ENCODE measurements around the gene TIGD7.
"Not testable (repeated sequence)": the region's sequence is repeated elsewhere in the genome, so short reads cannot be mapped to it uniquely, and the experiment has no call there.

TIGD7 gene

DNA sequence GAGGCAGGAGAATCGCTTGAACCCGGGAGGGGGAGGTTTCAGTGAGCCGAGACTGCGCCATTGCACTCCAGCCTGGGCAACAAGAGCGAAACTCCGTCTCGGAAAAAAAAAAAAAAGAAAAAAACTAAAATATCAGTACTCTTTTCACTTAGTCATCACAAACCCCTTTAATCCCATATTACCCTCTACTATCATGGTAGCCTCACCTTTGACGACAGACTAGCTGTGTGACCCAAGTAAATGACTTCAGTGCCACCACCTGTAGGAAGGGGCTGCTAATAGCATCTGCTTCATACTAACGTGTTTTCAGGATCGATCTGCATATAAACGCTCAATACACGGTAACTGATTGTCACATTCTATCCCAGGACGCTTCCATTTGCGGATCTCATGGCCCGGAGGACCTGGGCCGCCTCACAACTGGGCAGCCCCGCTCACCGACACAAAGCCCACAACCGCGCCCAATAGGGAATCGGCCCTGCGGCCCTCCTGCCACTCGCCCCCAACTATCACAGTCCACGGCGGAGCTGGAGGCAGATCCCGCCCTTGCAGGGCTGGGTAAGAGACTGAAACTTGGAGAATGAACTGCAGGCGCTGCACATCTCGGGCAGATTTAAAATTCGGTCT lies 23.0 kb downstream of the TIGD7 start:
- DNase-seq, result peak; percentile 49 to 74

DNA sequence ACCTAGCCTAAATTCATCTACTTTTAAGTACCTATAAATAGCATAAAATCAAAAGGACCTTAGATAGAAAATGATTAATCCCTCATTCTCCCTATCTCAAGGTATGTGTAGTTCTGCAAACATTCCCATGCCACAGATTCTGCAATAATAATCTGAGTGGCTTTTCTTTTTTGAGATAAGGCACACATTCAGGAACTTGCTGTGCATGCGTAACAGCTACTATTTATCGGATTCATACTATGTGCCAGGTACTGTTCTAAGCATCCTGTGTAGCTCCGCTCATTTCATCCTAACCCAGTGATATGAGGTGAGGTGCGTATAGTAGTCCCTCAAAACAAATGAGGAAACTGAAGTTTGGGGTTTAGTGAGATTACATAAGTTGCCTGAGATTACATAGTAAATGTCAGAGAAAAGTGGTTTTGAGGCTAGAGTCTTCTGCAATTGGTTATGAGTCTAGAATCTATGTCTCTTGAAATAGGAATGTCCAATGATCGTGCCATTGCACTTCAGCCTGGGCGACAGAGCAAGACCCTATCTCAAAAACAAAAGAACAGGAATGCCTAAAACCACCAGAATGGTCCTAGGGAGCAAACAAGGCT lies 23.9 kb downstream of the TIGD7 start:
- peak; percentile 51 to 64 for DNase-seq

DNA sequence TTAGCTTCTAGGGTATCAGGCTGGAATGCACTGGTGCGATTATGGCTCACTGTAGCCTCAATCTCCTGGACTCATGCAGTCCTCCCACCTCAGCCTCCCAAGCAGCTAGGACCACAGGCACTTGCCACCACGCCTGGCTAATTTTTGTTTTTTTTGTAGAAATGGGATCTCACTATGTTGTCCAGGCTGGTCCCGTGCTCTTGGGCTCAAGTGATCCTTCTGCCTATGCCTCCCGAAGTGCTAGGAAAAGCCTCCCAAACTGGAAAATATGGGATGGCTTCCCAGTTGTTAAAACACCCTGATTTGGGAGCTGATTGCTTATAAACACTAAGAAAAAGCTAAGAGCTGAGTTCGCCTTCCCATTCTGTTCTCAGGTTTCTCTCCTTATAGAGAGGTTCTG lies 28.6 kb downstream of the TIGD7 start:
- no peak for DNase-seq

DNA sequence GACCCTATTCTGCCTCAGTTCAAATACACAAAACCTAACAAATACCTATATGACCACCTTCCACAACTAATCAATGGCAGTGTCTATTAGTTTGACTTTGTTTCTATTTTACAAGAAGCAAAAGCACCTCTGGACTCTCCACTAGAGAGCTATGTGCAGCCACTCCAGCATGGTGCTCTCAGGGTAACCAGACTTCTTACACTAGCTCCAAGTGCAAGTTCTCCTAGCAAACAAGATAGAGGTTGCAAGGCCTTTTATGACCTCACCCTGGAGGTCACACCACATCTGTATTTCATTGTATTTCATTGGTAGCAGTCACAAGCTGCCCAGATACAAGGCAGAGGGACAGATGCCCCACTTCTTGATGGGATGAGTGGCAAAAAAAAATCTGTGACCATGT lies 30.3 kb downstream of the TIGD7 start:
- DNase-seq, result no peak

DNA sequence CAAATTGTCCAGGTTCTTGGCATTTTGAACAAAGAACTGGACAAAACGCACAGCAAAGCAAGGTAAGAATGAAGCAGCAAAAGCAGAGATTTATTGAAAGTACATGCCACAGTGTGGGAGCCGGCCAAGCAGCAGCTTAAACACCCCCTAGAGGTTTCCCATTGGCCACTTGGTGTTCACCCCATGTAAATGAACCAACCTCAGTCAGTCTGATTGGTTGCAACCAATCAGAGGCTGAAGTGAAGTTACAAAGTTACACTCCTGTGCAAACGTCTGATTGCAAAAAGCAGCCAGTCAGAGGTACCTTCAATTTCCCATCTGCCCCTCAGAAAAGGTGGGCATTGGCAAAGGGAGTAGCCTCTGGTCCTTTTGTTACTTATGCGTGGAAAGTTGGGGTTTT lies 30.7 kb downstream of the TIGD7 start:
- DNase-seq, result no peak

DNA sequence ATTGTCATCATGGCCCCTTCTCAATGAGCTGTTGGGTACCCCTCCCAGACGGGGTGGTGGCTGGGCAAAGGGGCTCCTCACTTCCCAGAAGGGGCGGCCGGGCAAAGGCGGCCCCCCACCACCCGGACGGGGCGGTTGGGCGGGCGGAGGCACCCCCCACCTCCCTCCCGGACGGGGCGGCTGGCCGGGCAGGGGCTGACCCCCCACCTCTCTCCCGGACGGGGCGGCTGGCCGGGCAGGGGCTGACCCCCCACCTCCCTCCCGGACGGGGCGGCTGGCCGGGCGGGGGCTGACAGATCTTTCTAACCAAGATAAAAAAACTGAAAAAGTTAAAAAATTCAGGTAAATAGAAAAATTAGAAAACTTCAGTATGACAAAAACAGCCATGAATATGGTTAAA lies 33.9 kb downstream of the TIGD7 start:
- not testable (repeated sequence) for DNase-seq

DNA sequence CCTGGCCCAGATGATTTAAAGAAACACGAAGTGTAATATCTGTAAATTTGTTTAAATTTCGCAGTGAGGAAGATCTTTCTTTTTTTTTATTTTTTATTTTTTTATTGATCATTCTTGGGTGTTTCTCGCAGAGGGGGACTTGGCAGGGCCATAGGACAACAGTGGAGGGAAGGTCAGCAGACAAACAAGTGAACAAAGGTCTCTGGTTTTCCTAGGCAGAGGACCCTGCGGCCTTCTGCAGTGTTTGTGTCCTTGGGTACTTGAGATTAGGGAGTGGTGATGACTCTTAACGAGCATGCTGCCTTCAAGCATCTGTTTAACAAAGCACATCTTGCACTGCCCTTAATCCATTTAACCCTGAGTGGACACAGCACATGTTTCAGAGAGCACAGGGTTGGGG lies 34.5 kb downstream of the TIGD7 start:
- not testable (repeated sequence) for DNase-seq

DNA sequence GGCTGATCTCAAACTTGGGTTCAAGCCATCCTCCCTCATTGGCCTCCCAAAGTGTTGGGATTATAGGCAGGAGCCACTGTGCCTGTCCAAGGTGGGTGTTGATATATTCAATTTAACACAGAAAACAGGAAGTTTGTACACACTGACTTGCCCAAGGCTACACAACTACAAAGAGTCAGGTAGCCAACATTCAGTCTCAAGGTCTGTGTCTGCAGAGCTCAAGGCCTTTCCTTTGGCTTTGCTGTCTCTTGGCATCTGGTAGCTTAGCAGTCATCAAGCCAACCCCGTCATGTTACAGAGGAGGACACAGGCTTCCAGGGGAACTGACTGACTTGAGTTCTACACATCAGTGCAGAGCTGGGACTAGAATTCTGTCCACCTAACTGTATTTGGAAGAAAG lies 36.9 kb downstream of the TIGD7 start:
- no peak for DNase-seq

DNA sequence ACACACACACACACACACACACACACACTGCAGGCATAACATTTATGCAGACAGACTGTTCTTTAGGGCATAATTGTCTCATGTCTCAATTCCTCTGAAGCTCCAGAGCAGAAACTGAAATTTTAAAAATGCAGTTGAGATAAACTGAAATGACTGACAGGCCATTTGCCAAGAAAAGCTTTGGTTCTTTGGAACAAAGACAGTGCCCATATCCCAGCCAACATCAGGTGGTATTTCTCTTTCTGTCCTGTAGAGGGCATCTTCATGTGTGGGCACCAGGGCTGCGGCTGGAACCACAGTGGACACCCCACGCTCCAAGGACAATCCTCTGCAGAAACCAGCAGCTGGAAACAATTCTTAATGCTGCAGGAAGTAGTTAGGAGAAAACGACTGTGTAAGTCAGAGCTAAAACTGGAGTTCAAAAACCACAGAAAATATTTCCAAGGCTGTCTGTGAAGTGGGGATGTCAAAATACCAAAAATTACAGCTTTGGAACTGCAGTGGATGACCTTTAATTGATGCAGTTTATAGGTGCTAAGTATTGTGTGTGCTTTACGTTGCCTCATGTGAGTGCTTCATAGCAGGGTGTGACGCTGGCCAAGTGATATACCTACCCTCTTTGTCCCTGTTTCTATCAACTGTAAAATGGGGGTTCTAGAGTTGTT lies 38.2 kb downstream of the TIGD7 start:
- DNase-seq, result peak; percentile 49 to 61

DNA sequence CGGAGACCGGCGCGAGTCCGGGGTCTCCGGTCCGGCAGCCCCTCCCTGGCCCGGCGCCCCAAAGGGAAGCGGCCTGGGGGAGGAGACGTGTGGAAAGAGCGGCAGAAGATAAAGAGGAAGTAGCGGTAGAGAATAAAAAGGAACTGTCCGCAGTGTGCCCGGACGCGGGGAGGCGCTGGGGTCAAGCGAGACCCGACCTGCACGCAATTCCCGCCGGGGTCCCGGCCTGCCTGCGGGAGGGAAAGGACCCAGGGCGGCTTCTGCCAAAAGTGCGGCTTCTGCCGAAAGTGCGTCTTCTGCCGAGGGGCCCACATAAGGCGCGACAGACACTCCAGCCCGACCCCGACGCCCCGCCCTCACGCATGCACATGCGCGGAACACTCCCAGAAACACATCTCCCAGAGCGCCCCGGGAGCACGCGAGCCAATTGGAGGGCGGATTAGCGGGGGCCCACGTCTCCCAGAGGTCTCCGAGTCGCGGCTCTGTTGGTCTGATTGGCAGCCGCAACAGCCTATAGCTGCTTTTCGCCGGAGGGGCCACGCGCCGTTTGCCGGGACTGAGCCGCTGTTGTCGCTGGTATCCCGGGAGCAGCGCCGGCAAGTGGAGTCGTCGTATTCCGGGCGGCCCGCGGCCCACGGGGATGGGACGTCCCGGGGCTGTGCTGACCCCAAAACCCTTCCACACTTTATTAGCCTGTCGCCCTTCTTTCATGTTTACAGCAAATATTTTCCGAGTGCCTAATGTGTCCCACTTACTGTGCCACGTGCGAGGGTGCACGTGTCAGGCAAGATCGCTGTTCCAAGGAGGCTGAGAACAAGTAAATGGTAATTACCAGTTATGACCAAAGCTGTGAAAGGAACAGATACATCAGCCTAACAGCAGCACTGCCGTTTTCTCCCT lies 40.8 kb downstream of the TIGD7 start:
- DNase-seq, result peak; percentile 92 to 93

DNA sequence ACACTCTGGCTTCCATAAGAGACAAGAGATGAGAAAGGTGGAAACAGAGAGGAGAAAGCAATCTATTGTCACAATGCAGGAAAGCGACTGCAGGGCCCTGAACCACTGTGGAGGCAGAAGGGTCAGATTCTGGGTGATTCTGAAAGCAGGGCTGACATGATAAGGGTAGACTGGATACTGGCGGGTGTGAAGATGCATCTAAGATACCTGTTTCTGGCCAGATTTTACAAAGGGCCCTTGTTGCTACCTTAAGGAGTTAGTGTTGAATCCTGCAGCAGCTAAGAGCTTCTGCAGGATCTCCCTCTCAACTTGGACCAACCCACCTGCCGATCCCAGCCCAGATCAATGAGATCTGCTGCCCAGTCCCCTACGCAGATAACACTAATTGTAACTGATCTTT lies 42.7 kb downstream of the TIGD7 start:
- DNase-seq, result no peak

DNA sequence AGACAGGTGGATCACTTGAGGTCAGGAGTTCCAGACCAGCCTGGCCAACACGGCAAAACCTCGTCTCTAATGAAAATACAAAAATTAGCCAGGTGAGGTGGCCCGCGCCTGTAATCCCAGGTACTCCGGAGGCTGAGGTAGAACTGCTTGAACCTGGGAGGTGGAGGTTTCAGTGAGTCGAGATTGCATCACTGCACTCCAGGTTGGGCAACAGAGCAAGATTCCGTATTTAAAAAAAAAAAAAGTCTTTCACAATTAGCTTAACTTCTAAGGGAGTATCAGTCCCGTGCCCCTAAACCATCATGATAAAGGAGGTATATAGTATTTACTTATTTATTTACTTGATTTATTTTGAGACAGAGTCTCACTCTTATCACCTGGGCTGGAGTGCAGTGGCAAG lies 45.4 kb downstream of the TIGD7 start:
- no peak for DNase-seq

DNA sequence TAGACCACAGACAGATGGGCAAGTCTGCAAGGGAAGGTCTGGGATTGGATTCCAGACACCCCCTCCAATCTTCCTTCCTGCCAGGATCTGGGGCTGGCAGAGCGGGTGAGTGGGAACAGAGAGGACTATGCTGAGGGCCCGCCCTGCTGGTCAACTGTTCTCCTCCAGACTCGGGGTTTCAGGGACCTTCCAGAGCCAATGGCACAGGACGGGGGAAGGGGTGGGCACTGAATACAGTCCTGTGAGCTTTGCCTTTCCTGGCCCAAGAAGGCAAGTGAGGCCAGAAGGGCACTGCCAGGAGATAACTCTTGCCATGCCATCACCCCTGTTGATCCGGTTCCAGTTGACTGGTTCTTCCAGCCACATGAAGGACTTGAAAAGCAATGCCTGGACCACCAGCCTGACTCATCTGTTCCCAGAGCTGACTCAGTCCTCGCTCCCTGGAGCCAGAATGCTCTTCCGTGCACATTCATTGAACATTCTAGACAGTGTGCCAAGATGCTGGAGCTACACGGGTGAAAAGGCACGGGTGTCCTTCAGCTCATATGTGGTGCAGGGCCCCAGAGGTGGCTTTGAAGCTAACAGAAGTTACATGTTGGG lies 48.3 kb downstream of the TIGD7 start:
- DNase-seq, result no peak

DNA sequence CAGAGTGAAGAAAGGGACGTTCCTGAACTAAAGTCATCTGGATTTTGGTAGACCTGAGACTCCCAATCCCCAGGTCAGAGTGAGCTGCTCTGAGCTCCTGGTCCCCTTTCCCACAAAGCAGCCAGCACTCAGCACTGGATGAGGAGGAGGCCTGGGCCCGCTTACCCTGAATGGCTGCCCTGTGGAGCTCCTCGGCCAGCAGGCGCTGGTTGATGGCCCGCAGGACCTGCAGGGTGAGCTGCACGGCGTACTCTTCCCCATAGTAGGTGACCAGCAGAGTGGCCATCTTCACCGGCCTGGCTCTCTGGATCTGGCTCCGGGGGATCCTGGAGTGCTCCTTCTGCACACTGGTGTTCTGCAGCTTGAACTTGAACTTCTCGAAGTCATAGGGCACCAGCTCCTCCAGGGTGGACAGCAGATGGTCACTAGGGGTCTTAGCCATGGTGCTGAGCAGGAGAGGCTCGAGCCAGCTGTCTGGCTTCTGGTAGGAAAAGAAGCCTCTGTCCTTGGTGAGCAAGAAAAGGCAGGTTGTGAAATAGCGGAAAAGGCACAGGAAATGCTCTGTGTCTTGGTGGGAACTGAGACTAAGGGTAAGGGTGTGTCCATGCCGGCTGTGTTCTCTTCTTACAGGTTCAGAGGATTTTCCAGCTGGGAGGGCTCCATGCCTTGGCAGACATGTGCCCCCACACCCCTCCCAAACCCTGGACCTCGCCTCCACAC lies 48.9 kb downstream of the TIGD7 start, which contains the start of gene MEFV:
MEFV (minus strand) TSS at position 488 of the 720 bp plus-strand sequence; CDS start at position 442, 46 bp downstream.
- peak; percentile 58 to 69 for DNase-seq

DNA sequence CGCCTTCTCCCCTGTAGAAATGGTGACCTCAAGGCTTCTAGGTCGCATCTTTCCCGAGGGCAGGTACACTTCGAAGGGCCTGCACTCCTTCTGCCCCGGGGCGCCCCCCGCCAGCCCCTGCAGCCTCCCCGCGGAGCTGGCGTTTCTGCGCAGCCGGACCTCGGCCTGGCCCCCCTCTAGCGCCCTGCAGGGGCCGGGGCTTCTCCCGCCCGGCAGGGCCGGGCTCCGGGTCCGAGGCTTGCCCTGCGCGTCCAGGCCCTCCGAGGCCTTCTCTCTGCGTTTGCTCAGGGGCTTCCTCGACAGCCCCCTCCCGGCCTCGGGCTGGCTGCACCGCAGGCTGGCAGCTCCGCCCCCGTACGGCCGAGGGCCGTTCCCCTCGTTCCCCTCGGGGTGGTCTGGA lies 50.9 kb downstream of the TIGD7 start:
- no peak for DNase-seq

DNA sequence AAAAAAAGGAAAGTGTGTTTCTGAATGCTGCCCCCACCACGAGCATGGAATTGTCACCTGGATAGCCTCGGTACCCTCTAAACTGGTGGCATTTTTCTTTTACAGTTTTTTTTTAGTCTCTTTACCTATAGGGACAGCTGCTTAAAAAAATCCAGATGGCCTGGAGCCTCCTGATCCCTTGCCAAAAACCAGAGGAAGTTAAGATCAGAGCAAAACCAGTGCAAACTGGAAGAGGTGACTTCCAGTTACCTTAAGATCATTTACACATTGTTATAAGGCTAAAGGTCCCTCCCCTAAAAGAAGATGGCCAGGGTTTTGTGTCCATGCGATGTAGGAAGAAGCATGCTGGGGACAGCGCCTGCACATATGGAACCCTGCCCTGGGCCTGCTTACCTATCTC lies 52.3 kb downstream of the TIGD7 start:
- no peak for DNase-seq

DNA sequence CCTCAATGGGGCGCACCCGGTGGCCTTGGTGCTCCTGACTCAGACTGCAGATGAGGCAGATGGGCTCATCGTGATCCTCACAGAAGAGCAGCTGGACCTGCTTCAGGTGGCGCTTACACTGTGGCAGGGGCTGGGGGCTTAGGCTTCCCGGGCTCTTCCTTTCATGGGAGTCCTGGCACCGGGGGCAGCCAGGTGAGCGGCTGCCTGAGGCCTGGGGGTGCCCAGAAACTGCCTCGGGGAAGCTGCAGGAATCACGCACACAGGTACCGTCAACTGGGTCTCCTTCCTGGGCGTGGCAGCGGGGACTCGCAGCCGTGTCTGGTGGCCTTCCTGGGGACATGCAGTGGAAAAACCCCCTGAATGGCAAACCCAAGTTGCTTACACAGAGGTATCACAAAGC lies 55.8 kb downstream of the TIGD7 start:
- no peak for DNase-seq

DNA sequence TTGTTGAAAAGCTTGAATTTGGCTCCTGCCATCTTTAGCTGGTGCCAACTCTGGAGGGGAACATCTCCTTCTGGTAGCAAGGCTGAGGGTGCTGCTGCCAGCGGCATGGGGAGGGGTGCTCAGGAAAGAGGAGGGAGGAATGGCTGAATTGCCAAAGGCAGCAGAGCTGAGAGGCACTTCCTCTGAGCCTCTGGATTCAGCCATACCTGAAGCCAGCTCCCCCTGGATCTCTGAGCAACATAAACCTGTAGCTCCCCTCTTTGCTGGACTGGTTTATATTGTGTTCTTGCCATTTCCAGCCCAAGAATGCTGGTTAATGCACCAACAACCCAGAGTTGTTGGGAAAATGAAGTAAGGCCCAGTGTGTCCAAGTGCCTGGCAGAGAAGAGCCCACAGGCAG lies 56.2 kb downstream of the TIGD7 start:
- no peak for DNase-seq
